GM19372 (cell line): ENCODE measurements around the gene JOSD1.
"Not testable (repeated sequence)": the region's sequence is repeated elsewhere in the genome, so short reads cannot be mapped to it uniquely, and the experiment has no call there.

Experiments
- ATAC-seq: cut with Tn5 transposase; IDR thresholded peaks from one replicate; pipeline ENCODE4 v1.9.1; 2021; ENCODE audit warnings: mild to moderate bottlenecking, low read depth, moderate library complexity; ENCODE audit not compliant: unreplicated experiment

The JOSD1 gene

GRCh38 chr22:38696606-38697424 lies 3.9 kb downstream of the JOSD1 start:
- ATAC-seq = no peak

- no peak for ATAC-seq
Observed at GRCh38 chr22:38694940-38695339, 5.8 kb downstream of the JOSD1 start.

GRCh38 chr22:38694049-38694448 lies 6.7 kb downstream of the JOSD1 start:
- ATAC-seq = no peak

- no peak for ATAC-seq
Observed at GRCh38 chr22:38689651-38690050, 11.1 kb downstream of the JOSD1 start.

GRCh38 chr22:38685761-38686160 lies 15.0 kb downstream of the JOSD1 start:
- no peak for ATAC-seq

GRCh38 chr22:38684895-38685294 lies 15.8 kb downstream of the JOSD1 start:
- ATAC-seq = no peak

GRCh38 chr22:38681582-38682335 lies 19.0 kb downstream of the JOSD1 start, which contains the start of gene TOMM22:
TSS of gene TOMM22 (plus strand) at chr22:38681957. CDS start at chr22:38681979, 22 bp downstream.
- ATAC-seq = peak; percentile 93

GRCh38 chr22:38675833-38676232 lies 24.9 kb downstream of the JOSD1 start:
- no peak for ATAC-seq

GRCh38 chr22:38674888-38675287 lies 25.9 kb downstream of the JOSD1 start:
- ATAC-seq = no peak

GRCh38 chr22:38657045-38657909 lies 43.5 kb downstream of the JOSD1 start:
- no peak for ATAC-seq

GRCh38 chr22:38656256-38657044 lies 44.3 kb downstream of the JOSD1 start, which contains the start of the genes CBY1 and FAM227A:
TSS of gene CBY1 (plus strand) at chr22:38656638. CDS start at chr22:38668055, 11,417 bp downstream.
TSS of gene FAM227A (minus strand) at chr22:38656392. CDS start at chr22:38650168, 6,224 bp downstream.
- ATAC-seq = peak; percentile 82

- no peak for ATAC-seq
Observed at GRCh38 chr22:38655519-38656255, 45.1 kb downstream of the JOSD1 start.

GRCh38 chr22:38653741-38654140 lies 47.0 kb downstream of the JOSD1 start:
- ATAC-seq = no peak

GRCh38 chr22:38652859-38653258 lies 47.9 kb downstream of the JOSD1 start:
- ATAC-seq = no peak

- ATAC-seq = no peak
Observed at GRCh38 chr22:38649841-38650522, 50.8 kb downstream of the JOSD1 start.

GRCh38 chr22:38645430-38645829 lies 55.3 kb downstream of the JOSD1 start:
- ATAC-seq = no peak

GRCh38 chr22:38644245-38644644 lies 56.5 kb downstream of the JOSD1 start:
- not testable (repeated sequence) for ATAC-seq

GRCh38 chr22:38641476-38642040 lies 59.2 kb downstream of the JOSD1 start:
- no peak for ATAC-seq
